SU-DHL-6 (cell line): ENCODE data around the gene COMT.
A peak's percentile ranks its signal among the peaks of the same experiment; 100 is the strongest.

Source experiments
- H2AFZ ChIP-seq: fragments of 200-600 bp; sonication (generic); 2 replicates; pipeline ENCODE4 v1.6.1; 2014; ENCODE audit warnings: low read depth, mild to moderate bottlenecking, moderate library complexity, mixed read lengths, antibody characterized with exemption, low read length; ENCODE audit not compliant: severe bottlenecking
- H3F3A ChIP-seq: fragments of 200-600 bp; shearing (Covaris generic); 2 replicates; pipeline ENCODE4 v1.6.0; 2016; ENCODE audit warnings: antibody characterized with exemption, mild to moderate bottlenecking; ENCODE audit not compliant: insufficient read depth
- H3K27ac ChIP-seq: fragments of 200-600 bp; sonication (generic); 2 replicates; pipeline ENCODE4 v1.5.1; 2016; ENCODE audit warnings: low read depth, mild to moderate bottlenecking, low read length, moderate library complexity, mixed read lengths
- H3K27me3 ChIP-seq: fragments of 200-600 bp; sonication (generic), shearing (Covaris generic); 2 replicates; pipeline ENCODE4 v1.6.0; 2014; ENCODE audit warnings: mild to moderate bottlenecking, low read length
- H3K36me3 ChIP-seq: fragments of 200-600 bp; sonication (generic); 2 replicates; pipeline ENCODE4 v1.6.1; 2014; ENCODE audit warnings: mild to moderate bottlenecking, low read length, mixed read lengths
- H3K4me2 ChIP-seq: fragments of 300-600, 200-600 bp; shearing (Covaris generic), sonication (generic); 2 replicates; pipeline ENCODE4 v1.6.0; 2014; ENCODE audit warnings: low read length, low read depth, mild to moderate bottlenecking; ENCODE audit not compliant: poor library complexity, severe bottlenecking
- H3K4me3 ChIP-seq: fragments of 200-600 bp; sonication (generic); 2 replicates; pipeline ENCODE4 v1.5.1; 2014; ENCODE audit warnings: antibody characterized with exemption, low read length, mild to moderate bottlenecking, mixed read lengths; ENCODE audit not compliant: insufficient read depth, poor library complexity, severe bottlenecking
- H3K79me2 ChIP-seq: fragments of 200-600 bp; sonication (generic); 2 replicates; pipeline ENCODE4 v1.6.1; 2014; ENCODE audit warnings: mild to moderate bottlenecking, low read length, moderate library complexity; ENCODE audit not compliant: insufficient read depth
- H3K9ac ChIP-seq: fragments of 200-600 bp; sonication (generic); 2 replicates; pipeline ENCODE4 v1.7.0; 2014; ENCODE audit warnings: mild to moderate bottlenecking, low read length
- H3K9me2 ChIP-seq: fragments of 200-600 bp; sonication (generic); replicated peaks from 2 replicates; pipeline ENCODE4 v1.6.1; 2014; ENCODE audit warnings: low read length; ENCODE audit not compliant: insufficient read depth
- H3K9me3 ChIP-seq: fragments of 200-600 bp; sonication (generic); 2 replicates; pipeline ENCODE4 v1.6.1; 2014; ENCODE audit warnings: low read length, mixed read lengths; ENCODE audit not compliant: insufficient read depth
- H4K20me1 ChIP-seq: fragments of 200-600 bp; sonication (generic); 2 replicates; pipeline ENCODE4 v1.6.1; 2014; ENCODE audit warnings: low read depth, mild to moderate bottlenecking, antibody characterized with exemption, low read length, moderate library complexity, mixed read lengths
- EZH2phosphoT487 ChIP-seq: fragments of 200-600 bp; sonication (generic), shearing (Covaris generic); conservative IDR thresholded peaks from 2 replicates; pipeline ENCODE4 v1.6.1; 2018; ENCODE audit warnings: mild to moderate bottlenecking, antibody characterized with exemption, low read length, moderate library complexity, mixed read lengths
- TF ChIP-seq, protein P1 (sequence below): fragments of 200-600 bp; sonication (generic); IDR thresholded peaks from one replicate; pipeline ENCODE4 v1.5.1; 2017; ENCODE audit warnings: antibody characterized with exemption, mild to moderate bottlenecking, low read length, moderate library complexity; ENCODE audit not compliant: insufficient read depth, poor library complexity, severe bottlenecking

COMT gene

DNA sequence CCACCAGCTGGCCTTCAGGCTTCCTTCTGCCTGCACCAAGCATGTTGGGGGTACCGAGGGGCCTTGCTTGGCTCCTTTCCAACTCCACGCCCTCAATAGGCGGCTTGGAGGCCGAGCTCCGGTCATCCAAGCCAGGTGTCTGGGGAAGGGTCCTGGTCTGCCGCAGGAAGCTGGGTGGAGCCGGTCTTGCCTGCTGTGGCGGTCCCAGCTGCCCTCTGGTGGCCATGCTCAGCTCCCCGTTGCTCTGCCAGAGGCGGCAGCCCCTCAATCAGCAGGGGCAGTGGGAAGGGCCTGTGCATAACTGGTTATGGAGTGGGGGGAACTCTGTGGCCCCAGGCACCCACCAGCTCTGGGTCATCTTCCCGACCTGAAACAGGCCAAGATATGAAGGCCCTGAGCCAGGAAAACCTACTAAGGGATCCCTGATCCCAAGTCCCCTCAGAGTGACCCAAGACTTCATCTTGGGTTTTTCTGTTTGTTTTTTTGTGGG is 71.9 kb downstream of the COMT start:
- no peaks in the 10 kb centered on the region for H3K79me2 ChIP-seq
- H3K27me3 ChIP-seq: no peaks in the 10 kb centered on the region
- no peaks in the 10 kb centered on the region for H3K9me2 ChIP-seq
- no peak overlapping the region for H3K27ac ChIP-seq
- no peaks in the 10 kb centered on the region for H3K36me3 ChIP-seq
- no peaks in the 10 kb centered on the region for H3F3A ChIP-seq
- H2AFZ ChIP-seq: no peak overlapping the region
- TF ChIP-seq, protein P1, sequence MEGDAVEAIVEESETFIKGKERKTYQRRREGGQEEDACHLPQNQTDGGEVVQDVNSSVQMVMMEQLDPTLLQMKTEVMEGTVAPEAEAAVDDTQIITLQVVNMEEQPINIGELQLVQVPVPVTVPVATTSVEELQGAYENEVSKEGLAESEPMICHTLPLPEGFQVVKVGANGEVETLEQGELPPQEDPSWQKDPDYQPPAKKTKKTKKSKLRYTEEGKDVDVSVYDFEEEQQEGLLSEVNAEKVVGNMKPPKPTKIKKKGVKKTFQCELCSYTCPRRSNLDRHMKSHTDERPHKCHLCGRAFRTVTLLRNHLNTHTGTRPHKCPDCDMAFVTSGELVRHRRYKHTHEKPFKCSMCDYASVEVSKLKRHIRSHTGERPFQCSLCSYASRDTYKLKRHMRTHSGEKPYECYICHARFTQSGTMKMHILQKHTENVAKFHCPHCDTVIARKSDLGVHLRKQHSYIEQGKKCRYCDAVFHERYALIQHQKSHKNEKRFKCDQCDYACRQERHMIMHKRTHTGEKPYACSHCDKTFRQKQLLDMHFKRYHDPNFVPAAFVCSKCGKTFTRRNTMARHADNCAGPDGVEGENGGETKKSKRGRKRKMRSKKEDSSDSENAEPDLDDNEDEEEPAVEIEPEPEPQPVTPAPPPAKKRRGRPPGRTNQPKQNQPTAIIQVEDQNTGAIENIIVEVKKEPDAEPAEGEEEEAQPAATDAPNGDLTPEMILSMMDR: peak; percentile 30
- no peak for TF ChIP-seq EZH2phosphoT487
- H3K4me2 ChIP-seq: no peak overlapping the region
- no peak overlapping the region for H3K9ac ChIP-seq
- no peaks in the 10 kb centered on the region for H4K20me1 ChIP-seq
- no peak overlapping the region for H3K4me3 ChIP-seq
- no peaks in the 10 kb centered on the region for H3K9me3 ChIP-seq

DNA sequence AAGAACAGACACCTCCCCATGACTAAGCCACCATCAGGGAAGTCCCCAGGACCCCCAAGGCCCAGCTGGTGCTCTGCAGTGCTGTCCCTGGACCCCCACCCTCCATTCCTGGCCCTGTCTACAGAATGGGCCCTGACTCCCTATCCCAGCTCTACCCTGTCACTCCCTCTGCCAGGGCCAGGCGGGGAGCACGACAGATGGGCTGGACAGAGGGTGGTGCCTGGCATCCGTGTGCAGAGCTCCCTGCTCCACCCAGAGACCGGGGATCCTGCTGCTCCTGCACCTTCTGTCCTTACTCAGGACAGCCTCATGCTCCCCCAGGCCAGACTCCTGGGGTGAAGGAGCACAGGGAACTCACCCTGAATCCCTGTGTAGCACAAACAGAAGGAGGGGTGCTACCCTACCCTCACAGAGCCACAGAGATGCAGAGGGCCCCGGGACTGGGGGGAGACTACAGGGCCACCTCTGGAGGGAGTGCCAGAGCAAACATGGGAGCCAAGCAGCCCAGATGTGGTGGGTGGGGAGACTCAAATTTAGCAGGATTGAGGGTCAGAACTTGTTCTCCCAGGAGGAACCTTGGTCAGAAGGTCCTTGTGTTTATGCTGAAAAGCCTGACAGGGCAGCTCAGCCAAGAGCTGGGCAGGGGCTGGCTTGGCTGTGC is 73.1 kb downstream of the COMT start:
- Histone ChIP-seq H3K36me3 (no peaks in the 10 kb centered on the region), H3K27me3 (no peaks in the 10 kb centered on the region), H3F3A (no peaks in the 10 kb centered on the region), H4K20me1 (no peaks in the 10 kb centered on the region), H3K79me2 (no peaks in the 10 kb centered on the region), H3K9me3 (no peaks in the 10 kb centered on the region), H3K27ac (no peak overlapping the region), H3K9ac (no peak overlapping the region), H3K4me3 (no peak overlapping the region), H3K4me2 (no peak overlapping the region), H3K9me2 (no peaks in the 10 kb centered on the region), H2AFZ (no peak overlapping the region)
- no peak for TF ChIP-seq EZH2phosphoT487
- TF ChIP-seq, protein P1: no peak

DNA sequence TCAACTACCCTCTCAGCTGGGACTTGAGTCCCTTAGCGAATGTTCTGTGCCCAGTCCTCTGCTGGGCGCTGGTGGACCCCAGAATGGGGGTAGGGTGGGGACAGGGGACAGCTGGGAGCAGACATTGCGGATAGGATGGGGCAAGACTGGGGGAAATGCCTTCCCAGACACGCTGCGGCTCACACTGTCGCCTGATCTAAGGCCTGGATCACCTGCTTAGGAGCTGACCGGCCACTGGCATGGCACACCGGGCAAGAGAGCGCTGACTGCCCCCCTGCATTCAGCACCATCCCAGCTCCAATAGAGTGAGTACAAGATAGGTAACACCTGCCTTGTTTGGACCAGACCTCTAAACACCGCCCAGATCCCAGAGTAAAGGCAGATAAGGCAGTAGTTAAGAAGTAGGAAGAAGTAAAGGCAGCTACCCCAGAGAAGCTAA is 73.6 kb downstream of the COMT start:
- TF ChIP-seq EZH2phosphoT487: no peak
- TF ChIP-seq, protein P1: no peak
- H3K4me2 ChIP-seq: no peak overlapping the region
- H3K79me2 ChIP-seq: no peaks in the 10 kb centered on the region
- H3K9me3 ChIP-seq: no peaks in the 10 kb centered on the region
- H3K36me3 ChIP-seq: no peaks in the 10 kb centered on the region
- H3K27ac ChIP-seq: no peak overlapping the region
- no peak overlapping the region for H3K4me3 ChIP-seq
- H3F3A ChIP-seq: no peaks in the 10 kb centered on the region
- no peaks in the 10 kb centered on the region for H3K27me3 ChIP-seq
- H3K9me2 ChIP-seq: no peaks in the 10 kb centered on the region
- H2AFZ ChIP-seq: no peak overlapping the region
- H3K9ac ChIP-seq: no peak overlapping the region
- H4K20me1 ChIP-seq: no peaks in the 10 kb centered on the region
